GM12865 (cell line): Measurements from ENCODE around the gene OOSP1.

Source experiments
- DNase-seq: peaks from one replicate; pipeline ENCODE4 v3.0.0; 2010; ENCODE audit warnings: low read depth
- H3K4me3 ChIP-seq: 2 replicates; pipeline ENCODE4 v1.5.1; 2011; ENCODE audit warnings: mild to moderate bottlenecking, low read depth, low read length, control low read depth
- TF ChIP-seq, protein P1 (sequence below): IDR thresholded peaks from 2 replicates; pipeline ENCODE4 v1.5.1; 2011; ENCODE audit warnings: low read length, control low read depth, low read depth, inconsistent platforms; ENCODE audit not compliant: insufficient read depth; ENCODE audit errors: missing control alignments

OOSP1 gene

DNA sequence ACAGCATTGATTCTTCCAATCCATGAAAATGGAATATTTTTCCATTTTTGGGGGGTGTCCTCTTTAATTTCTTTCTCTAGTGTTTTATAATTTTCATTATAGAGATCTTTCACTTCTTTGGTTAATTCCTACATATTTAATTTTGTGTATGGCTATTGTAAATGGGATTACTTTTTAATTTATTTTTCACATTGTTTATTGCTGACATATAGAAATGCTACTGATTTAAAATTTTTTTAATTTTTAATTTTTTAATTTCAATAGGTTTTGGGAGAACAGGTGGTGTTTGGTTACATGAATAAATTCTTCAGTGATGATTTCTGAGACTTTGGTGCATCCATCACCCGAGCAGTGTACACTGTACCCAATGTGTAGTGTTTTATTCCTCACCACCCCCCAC lies 52.2 kb downstream of the OOSP1 start:
- no peak for DNase-seq
- TF ChIP-seq, protein P1, sequence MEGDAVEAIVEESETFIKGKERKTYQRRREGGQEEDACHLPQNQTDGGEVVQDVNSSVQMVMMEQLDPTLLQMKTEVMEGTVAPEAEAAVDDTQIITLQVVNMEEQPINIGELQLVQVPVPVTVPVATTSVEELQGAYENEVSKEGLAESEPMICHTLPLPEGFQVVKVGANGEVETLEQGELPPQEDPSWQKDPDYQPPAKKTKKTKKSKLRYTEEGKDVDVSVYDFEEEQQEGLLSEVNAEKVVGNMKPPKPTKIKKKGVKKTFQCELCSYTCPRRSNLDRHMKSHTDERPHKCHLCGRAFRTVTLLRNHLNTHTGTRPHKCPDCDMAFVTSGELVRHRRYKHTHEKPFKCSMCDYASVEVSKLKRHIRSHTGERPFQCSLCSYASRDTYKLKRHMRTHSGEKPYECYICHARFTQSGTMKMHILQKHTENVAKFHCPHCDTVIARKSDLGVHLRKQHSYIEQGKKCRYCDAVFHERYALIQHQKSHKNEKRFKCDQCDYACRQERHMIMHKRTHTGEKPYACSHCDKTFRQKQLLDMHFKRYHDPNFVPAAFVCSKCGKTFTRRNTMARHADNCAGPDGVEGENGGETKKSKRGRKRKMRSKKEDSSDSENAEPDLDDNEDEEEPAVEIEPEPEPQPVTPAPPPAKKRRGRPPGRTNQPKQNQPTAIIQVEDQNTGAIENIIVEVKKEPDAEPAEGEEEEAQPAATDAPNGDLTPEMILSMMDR, result no peak
- no peak overlapping the region for H3K4me3 ChIP-seq

DNA sequence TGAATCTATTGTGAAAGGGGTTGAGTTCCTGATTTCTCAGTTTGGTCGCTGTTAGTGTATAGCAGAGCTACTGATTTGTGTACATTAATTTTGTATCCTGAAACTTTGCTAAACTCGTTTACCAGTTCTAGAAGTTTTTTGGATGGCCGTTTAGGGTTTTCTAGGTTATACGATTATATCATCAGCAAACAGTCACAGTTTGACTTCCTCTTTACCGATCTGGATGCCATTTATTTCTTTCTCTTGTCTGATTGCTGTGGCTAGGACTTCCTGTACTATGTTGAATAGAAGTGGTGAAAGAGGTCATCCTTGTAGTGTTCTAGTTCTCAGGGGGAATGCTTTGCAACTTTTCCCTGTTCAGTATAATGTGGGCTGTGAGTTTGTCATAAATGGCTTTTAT lies 54.2 kb downstream of the OOSP1 start:
- TF ChIP-seq, protein P1, result no peak
- DNase-seq, result no peak
- no peak overlapping the region for H3K4me3 ChIP-seq

DNA sequence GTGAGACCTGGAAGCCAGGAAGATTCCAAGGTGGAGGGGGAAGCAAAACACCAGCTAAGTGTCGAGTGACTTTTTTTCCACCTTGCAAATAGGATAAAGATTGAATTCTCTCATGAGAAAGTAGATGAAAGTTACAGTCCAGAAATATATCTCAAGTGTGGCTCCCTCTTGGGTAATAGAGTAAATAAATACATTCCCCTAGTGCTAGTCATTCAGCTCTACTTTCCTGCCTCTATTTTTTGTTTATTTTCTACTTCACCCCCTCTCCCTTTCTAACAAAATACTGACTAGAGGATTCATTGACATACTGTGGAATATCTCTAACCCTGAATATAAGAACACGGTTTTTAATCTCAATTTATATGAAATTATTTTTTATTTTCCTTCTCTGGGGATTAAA lies 59.6 kb downstream of the OOSP1 start:
- no peak for DNase-seq
- TF ChIP-seq, protein P1, result no peak
- H3K4me3 ChIP-seq, result no peak overlapping the region

DNA sequence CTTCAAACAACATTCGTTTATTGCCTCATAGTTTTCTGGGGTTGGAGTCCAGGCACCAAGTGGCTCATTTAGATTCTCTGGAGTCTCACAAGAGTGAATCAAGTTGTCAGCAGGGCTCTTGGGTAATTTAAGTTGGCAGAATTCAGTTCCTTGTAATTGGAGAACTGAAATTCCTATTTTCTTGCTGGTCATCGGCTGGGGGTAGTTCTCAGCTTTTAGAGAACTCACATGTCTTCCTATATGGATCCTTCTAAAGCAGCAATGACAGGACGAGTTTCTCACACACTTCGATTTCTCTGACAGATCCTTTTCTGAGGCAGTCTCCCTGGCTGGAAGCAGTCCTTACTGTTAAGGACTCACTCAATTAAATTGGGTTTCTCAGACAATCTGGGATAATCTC lies 61.5 kb downstream of the OOSP1 start:
- TF ChIP-seq, protein P1, result no peak
- no peak for DNase-seq
- H3K4me3 ChIP-seq, result no peak overlapping the region

DNA sequence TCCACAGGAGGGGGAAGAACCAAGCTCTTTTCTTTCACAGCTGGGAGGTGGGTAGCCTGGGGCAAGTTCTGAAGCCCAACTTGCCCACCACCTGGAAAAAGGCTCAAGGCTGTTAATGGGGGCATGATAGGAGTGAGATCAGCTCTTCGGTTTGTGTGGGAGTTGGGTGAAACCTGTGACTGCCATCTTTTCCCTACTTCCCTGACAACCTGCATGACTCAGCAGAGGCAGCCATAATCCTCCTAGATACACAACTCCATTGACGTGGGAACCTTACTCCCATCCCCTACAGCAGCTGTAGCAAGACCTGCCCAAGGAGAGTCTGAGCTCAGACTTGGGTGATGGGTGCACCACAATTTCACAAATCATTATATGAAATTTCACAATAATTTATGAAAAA lies 65.5 kb downstream of the OOSP1 start:
- DNase-seq, result no peak
- TF ChIP-seq, protein P1, result no peak
- H3K4me3 ChIP-seq, result no peak overlapping the region

DNA sequence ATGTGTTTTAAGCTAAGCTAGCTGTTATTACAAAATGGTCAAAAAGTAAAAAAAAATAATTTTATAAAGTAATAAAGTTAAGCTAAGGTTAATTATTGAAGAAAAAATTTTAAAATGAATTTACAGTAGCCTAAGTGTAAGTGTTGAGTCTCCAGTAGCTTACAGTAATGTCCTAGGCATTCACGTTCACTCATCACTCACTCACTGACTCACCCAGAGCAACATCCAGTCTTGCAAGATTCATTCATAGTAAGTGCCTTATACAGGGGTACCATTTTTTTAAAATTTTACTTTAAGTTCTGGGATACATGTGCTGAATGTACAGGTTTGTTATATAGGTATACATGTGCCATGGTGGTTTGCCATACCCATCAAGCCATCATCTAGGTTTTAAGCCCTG lies 67.1 kb downstream of the OOSP1 start:
- H3K4me3 ChIP-seq, result no peak overlapping the region
- DNase-seq, result no peak
- TF ChIP-seq, protein P1, result no peak
